ENCODE data around the gene CD300C.
"Not testable (repeated sequence)": the region's sequence is repeated elsewhere in the genome, so short reads cannot be mapped to it uniquely, and the experiment has no call there.

Gene CD300C

DNA sequence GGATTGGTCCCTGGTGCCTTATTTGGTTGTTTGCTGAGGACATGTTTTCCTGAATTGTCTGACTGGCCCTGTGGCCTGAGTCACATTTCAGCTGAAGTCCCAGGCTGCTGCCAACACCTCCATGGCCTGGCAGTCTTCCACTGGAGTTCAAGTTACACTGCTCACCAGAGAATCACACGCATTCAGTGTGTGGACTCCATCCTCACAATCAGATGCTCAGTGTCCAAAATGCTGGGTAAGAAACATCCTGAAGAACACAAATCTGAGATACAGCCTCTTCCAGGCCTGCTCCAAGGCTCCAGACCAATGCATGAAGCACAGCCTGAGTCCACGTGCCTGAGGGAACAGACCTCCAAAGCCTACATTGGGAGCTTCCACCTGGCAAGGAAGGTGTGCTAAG is 33.9 kb downstream of the CD300C start:
- DNase-seq, result peak; percentile 51

GRCh38 chr17:74508156-74508555 is 37.8 kb downstream of the CD300C start:
- no peak for DNase-seq

DNA sequence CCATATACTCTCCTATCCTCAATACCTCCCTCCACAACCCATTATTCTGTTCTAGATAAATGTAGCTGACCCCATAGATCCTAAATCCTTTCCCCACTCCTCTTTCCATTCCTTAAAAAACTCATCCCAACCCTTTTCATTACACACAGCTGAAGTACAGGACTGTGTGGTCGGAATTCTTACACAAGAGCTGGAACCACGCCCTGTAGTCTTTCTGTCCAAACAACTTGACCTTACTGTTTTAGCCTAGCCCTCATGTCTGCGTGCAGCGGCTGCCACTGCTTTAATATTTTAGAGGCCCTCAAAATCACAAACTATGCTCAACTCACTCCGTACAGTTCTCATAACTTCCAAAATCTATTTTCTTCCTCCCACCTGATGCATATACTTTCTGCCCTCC is 42.0 kb downstream of the CD300C start:
- not testable (repeated sequence) for DNase-seq

- DNase-seq, result peak; percentile 21
Observed at GRCh38 chr17:74502861-74503260, 43.1 kb downstream of the CD300C start.

GRCh38 chr17:74499992-74500391 is 45.9 kb downstream of the CD300C start:
- DNase-seq, result no peak

GRCh38 chr17:74497471-74497870 is 48.4 kb downstream of the CD300C start:
- DNase-seq, result peak; percentile 40

DNA sequence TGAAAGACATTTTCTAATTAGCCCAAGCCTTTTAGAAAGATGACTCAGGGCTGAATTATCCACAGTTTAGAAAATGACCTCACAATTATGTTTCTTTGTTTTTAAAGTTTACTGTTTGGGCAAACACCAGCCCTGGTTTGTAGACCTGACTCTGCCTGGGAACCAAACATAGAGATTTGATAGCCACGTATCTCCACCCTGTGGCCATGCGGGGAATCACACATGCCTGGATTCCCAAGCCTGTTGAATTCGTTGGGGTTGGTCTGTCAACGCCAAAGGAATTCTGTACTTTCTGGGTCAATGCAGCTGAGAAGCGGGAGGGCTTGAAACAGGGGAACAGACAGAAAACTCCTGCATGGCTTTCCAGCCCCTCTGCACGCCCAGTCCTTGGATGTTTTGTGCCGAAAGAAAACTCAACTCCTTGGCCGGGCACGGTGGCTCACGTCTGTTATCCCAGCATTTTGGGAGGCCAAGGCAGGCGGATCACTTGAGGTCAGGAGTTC is 52.5 kb downstream of the CD300C start:
- DNase-seq, result peak; percentile 92

GRCh38 chr17:74491626-74492025 is 54.3 kb downstream of the CD300C start:
- DNase-seq, result peak; percentile 38
